Transverse colon (tissue), 4 donors: ENCODE results near the gene FCER2. TPM values are rescaled to one million over a fixed set of nuclear protein-coding genes. Genes with fewer than 3 reads are reported as not detected.
A peak's percentile ranks its signal among the peaks of the same experiment; 100 is the strongest.

Source experiments
- DNase-seq: peaks from one replicate; pipeline ENCODE4 v3.0.0-alpha.2; 2019
- H3K27ac ChIP-seq, 4 donors: fragments of 200-600 bp; sonication (generic); 2 replicates each; pipeline ENCODE4 v1.5.1; 2016 to 2018; ENCODE audit warnings: inconsistent platforms in 4 of 4
- H3K27me3 ChIP-seq: fragments of 200-600 bp; sonication (generic); 2 replicates; pipeline ENCODE4 v1.5.1; 2017; ENCODE audit warnings: inconsistent platforms
- H3K36me3 ChIP-seq, 4 donors: fragments of 200-600 bp; sonication (generic); 2 replicates each; pipeline ENCODE4 v1.5.1; 2017 to 2019; ENCODE audit warnings: inconsistent platforms in 4 of 4
- H3K4me1 ChIP-seq, 4 donors: fragments of 200-600 bp; sonication (generic); 2 replicates each; pipeline ENCODE4 v1.5.1; 2017 to 2020; ENCODE audit warnings: inconsistent platforms in 4 of 4
- H3K4me3 ChIP-seq, 4 donors: fragments of 200-600 bp; sonication (generic); 1 replicate in 1 of 4; 2 replicates in 3 of 4; pipeline versions ENCODE4 v1.5.1 to v1.6.1; 2017 to 2019; ENCODE audit warnings: inconsistent platforms in 4 of 4
- H3K9me3 ChIP-seq, 2 donors: fragments of 200-600 bp; sonication (generic); 2 replicates each; pipeline ENCODE4 v1.5.1; 2017 to 2019; ENCODE audit warnings: inconsistent platforms in 2 of 2
- CTCF ChIP-seq, 5 experiments: fragments of 200-600 bp in 3 of 5; fragments of 450-650 bp in 2 of 5; sonication (generic) in 3 of 5; IDR thresholded peaks; 1 replicate in 2 of 5; 2 replicates in 3 of 5; pipeline ENCODE4 v1.5.1; 2016 to 2017; ENCODE audit warnings: antibody characterized with exemption in 5 of 5, inconsistent platforms in 3 of 5, mild to moderate bottlenecking in 2 of 5, moderate library complexity in 1 of 5
- EP300 ChIP-seq: sonication (generic); formaldehyde crosslinking; IDR thresholded peaks from one replicate; pipeline ENCODE4 v1.6.1; 2017; ENCODE audit warnings: antibody characterized with exemption, low read depth
- POLR2A ChIP-seq: fragments of 450-650 bp; IDR thresholded peaks from one replicate; pipeline ENCODE4 v1.6.1; 2016; ENCODE audit warnings: antibody characterized with exemption, mild to moderate bottlenecking, moderate library complexity
- POLR2AphosphoS5 ChIP-seq, 3 donors: sonication (generic); formaldehyde crosslinking; IDR thresholded peaks; one replicate each; pipeline ENCODE4 v1.6.1; 2016; ENCODE audit warnings: antibody characterized with exemption in 3 of 3
- WGBS, 2 donors: methylation state at CpG; one replicate each; pipeline ENCODE4 v1.1.5; 2018; ENCODE audit warnings: low coverage in 1 of 2; 5-methylcytosine and 5-hydroxymethylcytosine counted together
- in situ Hi-C, 4 donors: fragments of 200-750 bp; cut with MboI; loops; one replicate each; pipeline versions ENCODE4 v1.15.0 to v1.15.1; 2017; ENCODE audit warnings: low sequenced_read_pairs in 3 of 4, low pct_ligation_motif_present in 1 of 4, low pct_unique_long_range_greater_than_20kb in 1 of 4
- intact Hi-C: fragments of 100-400 bp; cut with DNase I; formaldehyde crosslinking; loops from one replicate; pipeline ENCODE4 v1.15.1; 2023; ENCODE audit warnings: low total_unique reads
- total RNA-seq, 4 donors: library from RNA; depleted of rRNA; stranded (reverse); fragments of >200 nt; gene quantifications; one replicate each; pipeline ENCODE4 v1.1.0, GENCODE V29; 2016

FCER2 gene
- total RNA-seq, 4 donors from 2014 or later = 0.27 to 10.1 (median 4.3) TPM; not detected in 1

DNA sequence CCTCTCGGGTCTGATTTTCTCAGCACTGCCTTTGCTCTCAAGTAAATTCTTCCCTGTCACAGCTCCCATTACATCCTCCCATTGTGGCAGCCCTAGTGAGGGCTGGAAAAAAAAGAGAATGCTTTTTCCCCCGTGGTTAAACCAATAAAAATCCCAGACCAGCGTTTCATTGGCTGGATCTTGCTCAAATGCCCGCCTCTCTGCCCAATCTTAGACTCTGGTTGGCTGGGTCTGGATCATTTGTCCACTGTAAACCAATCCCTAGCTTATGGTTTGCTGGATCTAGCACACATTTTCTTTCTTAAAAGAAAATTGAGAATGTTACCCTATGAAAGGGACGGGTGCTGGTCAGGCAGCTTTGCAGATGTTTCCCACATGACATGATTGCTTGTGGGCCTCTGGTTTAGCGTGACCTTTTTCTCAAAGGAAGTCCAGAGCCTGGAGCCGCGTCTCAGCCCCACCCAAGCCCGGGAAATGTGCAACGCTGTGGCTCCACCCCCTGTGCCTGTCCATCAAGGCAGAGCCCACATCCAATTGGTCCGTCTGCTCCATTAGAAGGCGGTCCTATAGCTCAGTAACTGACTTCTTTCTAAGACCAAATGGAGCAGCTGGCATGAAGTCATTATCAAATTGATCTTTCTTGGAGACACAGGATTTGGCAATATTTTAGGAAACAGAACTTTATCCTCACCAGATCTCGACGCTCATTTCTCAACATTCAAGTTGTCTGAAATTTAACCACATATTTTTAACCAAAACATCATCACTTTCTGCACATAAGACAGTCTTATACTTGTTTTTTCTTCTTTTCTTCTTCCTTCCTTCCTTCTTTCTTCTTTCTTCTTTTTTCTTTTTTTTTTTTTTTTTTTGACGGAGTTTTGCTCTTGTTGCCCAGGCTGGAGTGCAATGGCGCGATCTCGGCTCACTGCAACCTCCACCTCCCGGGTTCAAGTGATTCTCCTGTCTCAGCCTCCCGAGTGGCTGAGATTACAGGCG lies 27.6 kb downstream of the FCER2 start:
- peaks cover 46% of the 10 kb centered on the region for H3K27me3 ChIP-seq
- in situ Hi-C loops = loop anchor here in 2 of 4 donors (25.0 kb wide), 2 partner anchors 138 to 312 kb away; no protein-coding TSS in a partner anchor

GRCh38 chr19:7672522-7672921 lies 29.4 kb downstream of the FCER2 start:
- WGBS, 2 donors = 56% methylated on average over 9 of the region's 9 CpGs; no CpG with 5 or more reads in 1 of the 2 donors
- Histone ChIP-seq H3K27me3 (peaks cover 43% of the 10 kb centered on the region), H3K36me3 (no peaks in the 10 kb centered on the region), H3K4me3 (no peak overlapping the region), H3K4me1 (peaks cover 0 to 3% (median 0%) of the 10 kb centered on the region in 4 donors), H3K9me3 (no peaks in the 10 kb centered on the region), H3K27ac (no peak overlapping the region)
- intact Hi-C loops = no loop called here
- TF ChIP-seq POLR2A (no peak), POLR2AphosphoS5 (IDR thresholded peaks at IDR 0.05) (no peak), EP300 (no peak), CTCF (IDR thresholded peaks at IDR 0.05) (no peak)
- DNase-seq = no peak
- in situ Hi-C loops = loop anchor here in 2 of 4 donors (25.0 kb wide), 2 partner anchors 140 to 310 kb away; no protein-coding TSS in a partner anchor

More for the DNA sequence above, 27.6 kb downstream of the FCER2 start:
- intact Hi-C loops = no loop called here
- Histone ChIP-seq H3K4me3 (no peak overlapping the region), H3K9me3 (no peaks in the 10 kb centered on the region), H3K4me1 (peaks cover 0 to 3% (median 0%) of the 10 kb centered on the region in 4 donors), H3K27ac (no peak overlapping the region), H3K36me3 (no peaks in the 10 kb centered on the region)
- 51 to 56% methylated on average over 5 to 21 of the region's 21 CpGs for WGBS, 2 donors
- no peak for TF ChIP-seq CTCF (IDR thresholded peaks at IDR 0.05)
- TF ChIP-seq POLR2A = no peak
- TF ChIP-seq EP300 = no peak
- TF ChIP-seq POLR2AphosphoS5 (IDR thresholded peaks at IDR 0.05) = no peak
- DNase-seq = peak; percentile 77

- peaks cover 30% of the 10 kb centered on the region for H3K27me3 ChIP-seq
- DNase-seq = no peak
- in situ Hi-C loops = loop anchor here in 2 of 4 donors (25.0 kb wide), 2 partner anchors 142 to 308 kb away; no protein-coding TSS in a partner anchor
- intact Hi-C loops = no loop called here
- no peak overlapping the region for H3K4me3 ChIP-seq
- TF ChIP-seq CTCF (IDR thresholded peaks at IDR 0.05) (no peak), POLR2AphosphoS5 (IDR thresholded peaks at IDR 0.05) (no peak), EP300 (no peak)
- no peaks in the 10 kb centered on the region for H3K9me3 ChIP-seq
- H3K27ac ChIP-seq = no peak overlapping the region
- no peaks in the 10 kb centered on the region for H3K36me3 ChIP-seq
- H3K4me1 ChIP-seq = peaks cover 0 to 3% (median 0%) of the 10 kb centered on the region in 4 donors
- WGBS, 2 donors = 32% methylated on average over 9 of the region's 9 CpGs; no CpG with 5 or more reads in 1 of the 2 donors
Observed at GRCh38 chr19:7670790-7671189, 31.1 kb downstream of the FCER2 start.

DNA sequence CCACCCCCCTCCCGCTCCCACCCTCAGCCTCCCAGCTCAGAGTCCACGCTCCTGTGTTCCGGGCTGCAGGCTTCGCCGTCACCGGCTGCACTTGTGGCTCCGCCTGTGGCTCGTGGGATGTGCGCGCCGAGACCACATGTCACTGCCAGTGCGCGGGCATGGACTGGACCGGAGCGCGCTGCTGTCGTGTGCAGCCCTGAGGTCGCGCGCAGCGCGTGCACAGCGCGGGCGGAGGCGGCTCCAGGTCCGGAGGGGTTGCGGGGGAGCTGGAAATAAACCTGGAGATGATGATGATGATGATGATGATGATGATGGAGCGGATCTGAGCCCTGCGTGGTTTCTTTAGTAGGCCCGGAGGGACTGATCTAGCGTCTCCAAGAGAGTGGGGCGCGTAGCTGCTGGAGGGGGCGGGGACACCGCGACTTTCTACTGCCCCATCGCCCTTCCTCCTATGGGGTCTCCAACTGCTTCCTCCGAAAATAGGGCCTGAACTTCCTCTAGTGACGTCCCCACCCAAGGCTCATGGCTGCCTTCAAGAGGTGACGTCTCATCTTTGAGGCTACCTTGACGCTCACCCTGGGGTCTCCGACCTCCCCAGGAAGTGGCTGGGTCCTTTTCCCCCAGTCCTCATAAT lies 31.7 kb downstream of the FCER2 start:
- WGBS, 2 donors = 4% methylated on average over 41 of the region's 43 CpGs; no CpG with 5 or more reads in 1 of the 2 donors
- Histone ChIP-seq H3K27me3 (peaks cover 24% of the 10 kb centered on the region), H3K4me3 (no peak overlapping the region), H3K9me3 (no peaks in the 10 kb centered on the region), H3K27ac (no peak overlapping the region), H3K36me3 (no peaks in the 10 kb centered on the region), H3K4me1 (peaks cover 0 to 3% (median 0%) of the 10 kb centered on the region in 4 donors)
- TF ChIP-seq EP300 = no peak
- TF ChIP-seq POLR2AphosphoS5 (IDR thresholded peaks at IDR 0.05) = no peak
- no peak for TF ChIP-seq POLR2A
- no peak for DNase-seq
- in situ Hi-C loops (loop anchor here in 2 of 4 donors (25.0 kb wide), 2 partner anchors 142 to 308 kb away; no protein-coding TSS in a partner anchor), intact Hi-C loops (no loop called here)
